D341Med (cell line): ENCODE results near the gene NUBP2.

Experiments
- DNase-seq: peaks from one replicate; pipeline ENCODE4 v3.0.0; 2012; ENCODE audit warnings: low spot score

NUBP2 gene

GRCh38 chr16:1809281-1809801 lies 26.6 kb downstream of the NUBP2 start:
- no peak for DNase-seq

GRCh38 chr16:1810106-1810505 lies 27.3 kb downstream of the NUBP2 start:
- DNase-seq, result no peak

GRCh38 chr16:1810536-1810935 lies 27.8 kb downstream of the NUBP2 start:
- no peak for DNase-seq

- peak; percentile 88 for DNase-seq
These were observed 30.0 kb downstream of the NUBP2 start for GRCh38 chr16:1812732-1813163.

DNA sequence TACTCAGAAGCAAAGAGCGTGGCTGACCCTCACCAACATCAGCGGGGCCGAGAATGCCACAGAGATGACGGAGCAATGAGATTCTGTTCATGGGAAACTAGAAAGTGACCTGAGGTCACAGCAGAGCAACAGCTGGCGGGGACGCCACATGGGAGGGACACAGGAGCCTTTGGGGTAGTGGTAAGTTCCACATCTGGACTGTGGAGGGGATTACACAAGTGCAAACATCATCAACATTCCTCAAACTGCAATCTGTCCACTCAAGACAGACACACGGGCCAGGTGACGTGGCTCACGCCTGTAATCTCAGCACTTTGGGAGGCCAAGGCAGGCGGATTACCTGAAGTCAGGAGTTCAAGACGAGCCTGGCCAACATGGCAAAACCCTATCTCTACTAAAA lies 32.7 kb downstream of the NUBP2 start:
- DNase-seq, result no peak

DNA sequence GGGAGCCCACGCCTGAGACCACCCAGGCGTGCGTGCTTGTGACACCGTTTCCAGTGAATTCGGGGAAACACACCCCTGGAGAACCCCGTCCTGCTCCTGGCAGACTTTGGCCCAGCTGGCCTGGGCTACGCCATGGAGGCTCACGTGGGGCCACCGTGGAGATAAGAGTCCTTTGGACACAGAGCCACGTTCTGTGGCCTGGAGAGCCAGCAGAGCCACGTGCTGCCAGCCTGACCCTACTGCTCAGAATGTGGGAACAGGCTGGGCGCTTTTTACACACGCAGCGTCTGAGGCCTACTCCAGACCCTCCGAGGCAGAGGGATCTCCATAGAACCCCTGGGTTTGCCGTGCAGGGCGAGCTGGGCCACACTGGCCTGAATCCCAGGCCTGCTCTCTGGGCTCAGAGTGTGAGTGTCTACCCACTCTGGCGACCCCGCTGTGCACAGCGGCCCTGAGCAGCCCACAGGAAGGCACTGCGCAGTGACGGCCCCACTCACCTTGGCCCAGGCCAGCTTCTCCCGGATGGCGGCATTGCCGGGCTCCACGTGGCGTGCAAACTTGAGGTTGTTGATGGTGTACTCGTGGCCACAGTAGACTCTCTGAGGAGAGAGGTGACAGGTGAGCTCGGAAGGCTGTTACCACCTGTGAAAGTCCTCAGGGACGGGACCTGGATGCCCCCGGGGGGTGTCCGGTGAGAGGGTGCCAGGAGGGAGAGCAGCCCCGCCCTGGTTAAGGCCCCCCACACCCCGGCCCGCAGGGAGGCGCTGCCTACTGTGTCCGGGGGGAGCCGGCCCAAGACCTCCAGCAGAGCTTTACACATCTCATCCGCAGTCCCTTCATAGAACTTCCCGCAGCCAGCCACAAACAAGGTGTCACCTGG lies 33.9 kb downstream of the NUBP2 start:
- no peak for DNase-seq

GRCh38 chr16:1817276-1817589 lies 34.5 kb downstream of the NUBP2 start:
- no peak for DNase-seq

- DNase-seq, result no peak
These were observed 35.0 kb downstream of the NUBP2 start for GRCh38 chr16:1817716-1818115.

- DNase-seq, result no peak
These were observed 35.6 kb downstream of the NUBP2 start for GRCh38 chr16:1818204-1818872.

DNA sequence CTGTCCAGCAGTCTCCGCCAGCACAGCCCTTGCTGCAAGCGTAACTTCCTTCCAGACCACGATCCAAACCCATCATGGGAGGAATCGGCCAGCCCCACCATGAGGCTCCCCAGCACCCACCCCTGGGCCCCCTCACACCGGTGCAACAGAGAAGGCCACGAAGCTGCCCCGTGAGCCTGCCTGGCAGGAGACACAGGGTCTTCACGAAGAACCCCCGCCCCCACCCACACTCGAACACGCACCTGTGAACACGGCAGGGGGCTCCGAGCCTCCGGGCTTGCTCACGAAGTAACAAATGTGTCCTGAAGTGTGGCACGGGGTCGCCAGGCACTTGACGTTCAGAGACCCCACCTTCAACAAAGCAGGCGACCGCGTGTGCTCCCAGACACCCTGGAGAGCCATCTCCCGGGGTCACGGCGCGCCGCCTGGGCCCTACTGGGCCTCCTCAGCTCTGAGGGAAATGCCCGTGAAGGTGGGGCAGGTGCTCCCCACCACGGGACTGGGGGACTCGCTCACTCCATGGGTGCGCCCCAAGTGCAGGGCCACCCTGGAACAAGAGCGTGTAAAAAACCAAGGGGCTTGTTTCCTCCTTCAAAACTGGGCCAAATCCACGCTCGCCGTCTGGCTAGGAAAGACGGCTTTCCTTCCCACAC lies 36.2 kb downstream of the NUBP2 start:
- no peak for DNase-seq

- DNase-seq, result no peak
These were observed 36.9 kb downstream of the NUBP2 start for GRCh38 chr16:1819611-1820010.

GRCh38 chr16:1820096-1820945 lies 37.6 kb downstream of the NUBP2 start:
- no peak for DNase-seq

DNA sequence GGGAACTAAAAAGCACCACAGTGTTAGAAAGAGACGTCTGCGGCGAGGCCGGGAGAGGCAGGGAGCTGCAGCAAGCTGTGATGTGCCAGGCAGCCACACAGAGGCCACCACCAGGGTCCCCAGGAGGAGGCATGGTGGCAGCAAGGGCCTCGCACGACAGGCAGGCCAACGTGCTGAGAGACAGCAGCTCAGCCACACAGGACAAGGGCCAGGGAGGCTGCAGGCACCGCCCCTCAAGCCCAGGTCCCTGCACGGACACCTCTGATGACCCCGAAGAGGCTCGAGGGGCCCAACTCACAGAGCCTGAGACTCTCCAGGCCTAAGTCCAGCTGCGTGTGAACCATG lies 38.2 kb downstream of the NUBP2 start:
- no peak for DNase-seq

- DNase-seq, result no peak
These were observed 39.3 kb downstream of the NUBP2 start for GRCh38 chr16:1821861-1822611.

GRCh38 chr16:1822801-1823200 lies 40.0 kb downstream of the NUBP2 start:
- no peak for DNase-seq

DNA sequence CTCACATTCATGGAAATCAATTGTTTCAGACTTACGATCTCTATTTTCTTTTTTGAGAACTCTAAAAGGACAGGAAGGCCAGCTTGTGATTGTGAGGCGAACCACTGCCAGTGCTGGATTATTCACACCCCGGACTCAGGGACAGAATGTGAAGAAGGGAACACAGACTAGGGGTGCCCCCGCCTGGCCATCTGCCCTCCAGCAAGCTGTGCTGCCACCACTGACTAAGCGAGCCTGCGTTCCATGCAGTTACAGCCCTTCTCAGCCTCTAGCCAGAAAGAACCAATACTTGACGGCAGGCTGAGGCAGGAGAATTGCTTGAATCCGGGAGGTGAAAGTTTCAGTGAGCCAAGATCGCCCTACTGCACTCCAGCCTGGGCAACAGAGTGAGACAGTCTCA lies 41.1 kb downstream of the NUBP2 start:
- peak; percentile 64 for DNase-seq

GRCh38 chr16:1825381-1825863 lies 42.7 kb downstream of the NUBP2 start:
- DNase-seq, result no peak

DNA sequence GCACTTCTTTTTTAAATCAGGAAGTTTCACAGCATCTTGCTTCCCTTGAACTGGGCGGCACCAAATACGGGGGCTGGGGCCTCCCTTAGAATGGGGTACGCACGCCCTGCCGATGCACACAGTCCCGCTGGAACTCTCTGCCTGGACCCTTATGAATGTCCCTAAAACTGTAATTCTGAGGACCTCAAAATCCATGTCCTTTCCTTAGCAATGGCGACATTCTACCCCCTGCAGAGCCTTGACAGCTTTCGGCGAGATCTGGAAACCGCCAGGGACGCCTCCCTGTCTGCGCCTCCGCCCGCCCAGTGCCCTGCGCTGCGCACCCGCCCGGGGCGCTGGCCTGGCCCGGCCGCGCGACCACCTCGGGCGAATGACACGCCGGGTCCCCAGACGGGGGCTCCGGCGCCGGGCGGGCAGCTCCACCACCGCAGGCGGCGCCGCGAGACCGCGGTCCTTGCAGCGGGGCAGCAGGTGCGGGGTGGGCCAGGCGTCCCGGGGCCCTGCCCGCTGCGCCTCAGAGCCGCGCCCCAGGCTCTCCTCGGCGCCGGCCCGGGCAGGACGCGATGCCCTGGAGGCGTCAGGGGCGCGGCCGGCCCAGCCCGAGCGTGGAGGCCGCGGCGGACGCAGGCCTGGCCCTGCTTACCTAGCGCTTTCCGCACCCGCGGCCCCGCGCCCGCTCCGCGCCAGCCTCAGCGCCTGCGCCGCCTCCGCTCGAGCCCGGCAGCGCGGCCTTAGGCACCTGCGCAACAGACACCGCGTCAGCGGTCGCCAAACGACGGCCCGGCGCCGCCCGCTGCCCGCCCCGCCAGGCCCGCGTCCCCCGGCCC lies 43.3 kb downstream of the NUBP2 start:
- no peak for DNase-seq

DNA sequence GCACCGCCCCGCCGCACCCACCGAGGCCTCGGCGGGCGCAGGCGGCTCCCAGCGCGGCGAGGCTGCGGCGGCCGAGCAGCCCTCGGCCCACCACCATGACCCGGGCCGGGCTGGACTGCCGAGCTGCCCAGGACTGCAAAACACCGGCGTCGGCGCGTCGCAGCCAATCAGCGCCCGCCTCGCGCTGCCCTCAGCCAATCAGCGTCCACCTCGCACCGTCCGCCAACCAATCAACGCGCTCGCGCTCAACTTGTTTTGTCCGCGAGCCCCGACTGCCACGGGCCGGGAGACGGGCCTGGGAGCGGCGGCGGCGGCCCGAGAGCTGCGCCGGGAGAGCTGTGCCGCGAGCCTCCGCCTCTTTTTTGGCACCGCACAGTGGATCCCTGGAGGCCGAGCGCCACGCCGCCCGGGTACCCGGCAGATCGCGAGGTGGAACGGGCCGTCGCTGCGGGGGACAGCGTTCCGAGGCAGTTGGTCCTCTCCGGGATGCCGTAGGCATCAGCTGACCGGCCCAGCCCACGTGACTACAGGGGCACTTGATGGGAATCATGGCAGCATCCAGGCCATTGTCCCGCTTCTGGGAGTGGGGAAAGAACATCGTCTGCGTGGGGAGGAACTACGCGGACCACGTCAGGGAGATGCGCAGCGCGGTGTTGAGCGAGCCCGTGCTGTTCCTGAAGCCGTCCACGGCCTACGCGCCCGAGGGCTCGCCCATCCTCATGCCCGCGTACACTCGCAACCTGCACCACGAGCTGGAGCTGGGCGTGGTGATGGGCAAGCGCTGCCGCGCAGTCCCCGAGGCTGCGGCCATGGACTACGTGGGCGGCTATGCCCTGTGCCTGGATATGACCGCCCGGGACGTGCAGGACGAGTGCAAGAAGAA lies 44.2 kb downstream of the NUBP2 start, which contains the start of the genes FAHD1 and HAGH:
FAHD1 (plus strand) TSS at position 516 of the 883 bp plus-strand sequence; CDS start at position 549, 33 bp downstream.
HAGH (minus strand) TSS at position 135 of the 883 bp plus-strand sequence; CDS start at position 97, 38 bp downstream.
- peak; percentile 99 for DNase-seq
